HTR-8/SVneo (cell line): ENCODE measurements around the gene EFCAB7.

Source experiments
- DNase-seq: peaks from one replicate; pipeline ENCODE4 v3.0.0; 2011; ENCODE audit warnings: low spot score, mixed read lengths; ENCODE audit not compliant: insufficient read length
- FAIRE-seq: peaks from 2 replicates; lab custom pipeline; 2011; peaks lifted over from hg19 to GRCh38; lab: Jason Lieb, UNC

Gene EFCAB7, protein sequence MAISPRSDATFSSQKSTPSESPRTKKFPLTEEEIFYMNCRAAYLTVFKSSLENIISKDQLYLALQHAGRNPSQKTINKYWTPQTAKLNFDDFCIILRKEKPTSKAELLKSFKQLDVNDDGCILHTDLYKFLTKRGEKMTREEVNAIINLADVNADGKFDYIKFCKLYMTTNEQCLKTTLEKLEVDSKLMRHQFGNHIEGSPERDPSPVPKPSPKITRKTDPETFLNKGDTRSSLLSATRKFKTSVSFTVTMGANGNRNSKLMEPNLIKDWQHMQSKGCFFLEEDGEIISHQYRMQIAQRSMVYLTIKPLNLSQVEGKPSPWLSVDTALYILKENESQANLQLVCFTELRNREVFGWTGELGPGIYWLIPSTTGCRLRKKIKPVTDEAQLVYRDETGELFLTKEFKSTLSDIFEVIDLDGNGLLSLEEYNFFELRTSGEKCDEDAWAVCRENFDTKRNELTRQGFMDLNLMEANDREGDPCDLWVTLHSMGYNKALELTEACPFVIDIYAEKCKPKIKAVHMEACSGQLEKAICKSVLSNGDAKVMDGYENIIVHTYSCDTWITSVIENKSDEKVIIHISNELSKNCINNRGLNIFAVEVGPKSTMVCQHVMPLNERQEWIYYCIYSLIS

GRCh38 chr1:63522891-63523728 lies at the start of gene EFCAB7, which contains the start of gene ITGB3BP:
TSS of gene EFCAB7 (plus strand) at chr1:63523525. CDS start at chr1:63525573, 2,048 bp downstream.
TSS of gene ITGB3BP (minus strand) at chr1:63523225. CDS start at chr1:63523133, 92 bp downstream.
- no peak for FAIRE-seq
- DNase-seq, result peak; percentile 77

DNA sequence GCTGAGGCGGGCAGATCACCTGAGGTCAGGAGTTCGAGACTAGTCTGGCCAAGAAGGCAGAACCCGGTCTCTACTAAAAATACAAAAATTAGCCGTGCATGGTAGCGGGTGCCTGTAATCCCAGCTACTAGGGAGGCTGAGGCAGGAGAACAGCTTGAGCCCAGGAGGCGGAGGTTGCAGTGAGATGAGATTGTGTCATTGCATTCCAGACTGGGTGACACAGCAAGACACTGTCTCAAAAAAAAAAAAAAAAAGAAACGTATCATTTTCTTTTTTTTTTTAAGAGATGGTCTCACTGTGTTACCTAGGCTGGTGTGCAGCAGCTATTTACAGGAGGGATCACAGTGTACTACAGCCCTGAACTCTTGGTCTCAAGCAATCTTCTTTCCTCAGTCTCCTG lies 47.6 kb upstream of the EFCAB7 start:
- FAIRE-seq, result no peak

GRCh38 chr1:63480057-63480456 lies 43.3 kb upstream of the EFCAB7 start:
- no peak for FAIRE-seq
- DNase-seq, result no peak

More for the DNA sequence above, 47.6 kb upstream of the EFCAB7 start:
- no peak for DNase-seq

DNA sequence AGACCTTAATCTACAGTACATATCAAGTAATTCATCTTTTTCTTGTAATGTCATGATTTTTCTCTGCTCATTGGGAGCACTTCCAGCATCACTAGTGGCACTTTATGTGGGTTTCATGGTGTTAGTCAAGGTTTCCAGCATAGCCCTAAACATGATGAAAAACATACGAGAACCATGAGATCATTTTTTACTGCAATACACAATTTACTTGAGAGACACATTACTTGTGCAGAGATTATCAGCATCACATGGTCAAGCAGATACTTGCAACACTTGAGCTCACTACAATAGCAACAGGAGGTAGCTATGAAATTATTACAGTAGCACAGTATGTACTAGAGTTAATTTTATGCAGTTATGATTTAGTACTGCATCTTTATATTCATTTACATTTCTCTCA lies 36.7 kb upstream of the EFCAB7 start:
- DNase-seq (no peak), FAIRE-seq (no peak)

- DNase-seq (no peak), FAIRE-seq (no peak)
Observed at GRCh38 chr1:63487336-63488065, 35.8 kb upstream of the EFCAB7 start.

DNA sequence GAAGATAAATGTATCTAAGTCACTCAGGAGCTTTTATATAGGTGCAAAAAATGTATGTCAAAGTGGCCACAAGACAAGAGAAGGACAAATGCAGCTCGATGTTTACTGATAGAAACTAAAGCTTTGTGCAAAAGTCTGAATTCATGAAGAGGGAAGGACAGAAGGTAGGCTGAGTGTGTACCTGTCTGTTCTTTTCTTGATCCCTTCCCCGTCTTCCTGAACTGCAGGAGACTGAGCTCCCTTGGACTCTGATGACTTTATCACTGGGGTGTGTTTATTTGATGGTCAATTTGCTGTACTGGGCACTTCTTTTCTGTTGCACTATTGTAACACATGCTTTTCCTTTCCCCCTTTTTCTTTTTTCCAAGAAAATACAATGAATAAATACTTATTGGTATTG lies 25.7 kb upstream of the EFCAB7 start:
- FAIRE-seq, result no peak
- DNase-seq, result no peak

- FAIRE-seq (no peak), DNase-seq (no peak)
Observed at GRCh38 chr1:63498106-63498505, 25.2 kb upstream of the EFCAB7 start.

DNA sequence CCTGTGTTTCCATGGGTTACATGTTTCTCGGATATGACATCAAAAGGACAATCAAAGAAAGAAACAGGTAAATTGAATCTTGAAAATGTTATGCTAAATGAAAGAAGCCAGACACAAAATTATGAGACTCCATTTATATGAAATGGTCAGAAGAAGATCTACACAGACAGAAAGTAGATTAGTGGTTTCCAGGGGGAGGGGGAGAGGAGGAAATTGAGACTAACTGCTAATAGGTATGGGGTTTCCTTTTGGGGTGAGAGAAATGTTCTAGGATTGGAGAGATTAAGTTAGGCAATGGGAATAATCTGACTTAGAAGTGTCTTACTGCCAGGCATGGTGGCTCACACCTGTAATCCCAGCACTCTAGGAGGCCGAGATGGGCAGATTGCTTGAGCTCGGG lies 22.1 kb upstream of the EFCAB7 start:
- no peak for FAIRE-seq
- DNase-seq, result no peak

GRCh38 chr1:63506782-63507181 lies 16.5 kb upstream of the EFCAB7 start:
- FAIRE-seq, result no peak
- no peak for DNase-seq

DNA sequence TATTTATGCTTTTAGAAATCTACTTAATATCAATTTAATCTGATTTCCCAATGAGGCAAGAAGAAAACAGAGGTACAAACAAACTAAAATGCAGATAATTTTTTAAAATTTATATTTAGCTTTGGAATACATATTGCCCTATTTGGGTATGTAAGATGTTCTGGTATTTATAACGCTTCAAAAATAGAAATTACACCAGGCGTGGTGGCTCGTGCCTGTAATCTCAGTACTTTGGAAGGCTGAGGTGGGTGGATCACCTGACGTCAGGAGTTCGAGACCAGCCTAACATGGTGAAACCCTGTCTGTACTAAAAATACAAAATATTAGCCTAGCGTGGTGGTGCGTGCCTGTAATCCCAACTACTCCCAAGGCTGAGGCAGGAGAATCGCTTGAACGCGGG lies 13.6 kb upstream of the EFCAB7 start:
- DNase-seq (no peak), FAIRE-seq (no peak)

DNA sequence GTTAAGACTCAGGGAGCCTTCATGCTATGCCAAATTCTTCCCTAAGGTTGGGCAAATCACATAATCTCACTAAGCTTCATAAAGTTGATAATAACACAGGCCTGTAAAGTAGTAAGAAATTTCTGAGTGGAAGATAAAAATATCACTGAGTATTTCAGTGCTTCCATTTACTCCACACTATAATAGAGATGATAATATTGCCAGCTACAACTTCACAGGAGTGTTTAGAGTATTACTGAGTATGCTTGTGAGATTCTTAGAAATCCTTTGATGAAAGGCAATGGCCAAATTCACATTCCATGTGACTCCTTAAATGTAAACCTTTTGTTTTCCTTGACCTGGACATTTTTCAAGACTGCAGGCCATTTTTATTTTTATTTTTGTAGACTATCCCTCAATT lies 10.7 kb upstream of the EFCAB7 start:
- FAIRE-seq, result no peak

DNA sequence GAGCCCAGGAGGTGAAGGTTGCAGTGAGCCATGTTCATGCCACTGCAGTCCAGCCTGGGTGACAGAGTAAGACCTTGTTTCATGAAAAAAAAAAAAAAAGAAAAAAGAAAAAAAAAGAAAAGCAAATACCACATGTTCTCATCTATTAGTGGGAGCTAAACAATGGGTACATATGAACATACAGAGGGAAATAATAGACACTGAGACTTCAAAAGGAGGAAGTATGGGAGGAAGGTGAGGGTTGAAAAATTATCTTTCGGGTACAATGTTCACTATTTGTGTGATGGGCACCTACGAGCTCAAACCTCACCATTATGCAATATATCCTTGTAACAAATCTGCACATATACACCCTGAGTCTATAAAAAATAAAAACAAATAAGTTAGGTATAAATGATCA lies 6.7 kb upstream of the EFCAB7 start:
- DNase-seq, result no peak
- no peak for FAIRE-seq

More for the DNA sequence above, 10.7 kb upstream of the EFCAB7 start:
- no peak for DNase-seq

DNA sequence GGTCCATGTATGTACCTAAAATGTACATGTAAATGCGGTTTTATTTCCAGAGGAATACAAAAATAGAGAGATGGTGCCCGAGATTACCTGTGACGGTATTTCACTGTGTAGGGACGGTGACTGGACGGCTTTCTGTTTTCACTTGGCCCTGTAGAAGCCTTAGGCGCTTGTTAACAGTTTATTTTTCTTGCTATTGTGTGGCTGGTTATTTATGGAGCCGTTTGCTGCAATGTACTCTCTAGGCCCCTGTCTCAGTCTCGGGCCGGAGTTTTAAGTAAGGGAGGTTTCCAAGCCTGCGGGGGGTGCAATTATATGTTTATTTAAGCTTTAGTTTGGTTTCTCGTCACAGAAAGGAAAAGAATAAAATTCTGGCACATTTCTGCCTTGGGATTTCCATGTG lies 413 bp downstream of the EFCAB7 start:
- no peak for DNase-seq

DNA sequence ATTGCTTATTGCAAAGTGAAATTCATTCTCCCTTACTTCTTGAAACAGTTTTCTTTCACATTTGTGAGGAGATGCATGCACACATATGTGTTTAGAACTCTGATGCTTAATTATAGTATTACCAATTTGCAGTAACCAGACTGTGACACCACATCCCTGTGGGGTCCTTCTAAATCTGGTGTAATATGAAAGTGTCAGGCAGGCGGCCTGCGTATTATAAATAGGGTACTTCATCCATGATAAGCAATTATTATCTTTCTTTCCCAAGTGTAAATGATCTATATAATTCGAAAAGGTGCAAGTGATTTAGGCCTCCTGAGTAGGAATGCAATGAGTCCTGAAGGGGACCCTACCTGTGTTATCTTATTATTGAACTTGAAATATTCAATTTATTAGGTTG lies 876 bp downstream of the EFCAB7 start:
- FAIRE-seq (no peak), DNase-seq (no peak)

More for the DNA sequence above, 413 bp downstream of the EFCAB7 start:
- no peak for FAIRE-seq

- FAIRE-seq (no peak), DNase-seq (no peak)
Observed at GRCh38 chr1:63532727-63533126, 9.4 kb downstream of the EFCAB7 start.

DNA sequence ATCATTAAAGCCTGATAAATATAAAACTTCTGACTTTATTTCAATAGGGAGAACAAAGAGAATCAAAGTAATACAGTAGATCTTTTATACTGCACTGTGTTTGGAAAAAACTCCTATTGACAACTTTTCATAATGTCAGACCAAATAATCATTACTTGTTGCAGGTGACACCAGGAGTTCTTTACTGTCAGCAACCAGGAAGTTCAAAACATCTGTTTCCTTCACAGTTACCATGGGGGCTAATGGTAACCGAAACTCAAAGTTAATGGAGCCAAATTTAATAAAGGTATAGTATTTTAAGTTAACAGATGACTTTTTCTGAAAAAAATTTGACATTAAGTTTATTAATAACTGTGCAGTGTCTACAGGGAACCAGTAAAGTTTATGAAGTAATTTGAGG lies 10.6 kb downstream of the EFCAB7 start:
- FAIRE-seq (no peak), DNase-seq (no peak)

DNA sequence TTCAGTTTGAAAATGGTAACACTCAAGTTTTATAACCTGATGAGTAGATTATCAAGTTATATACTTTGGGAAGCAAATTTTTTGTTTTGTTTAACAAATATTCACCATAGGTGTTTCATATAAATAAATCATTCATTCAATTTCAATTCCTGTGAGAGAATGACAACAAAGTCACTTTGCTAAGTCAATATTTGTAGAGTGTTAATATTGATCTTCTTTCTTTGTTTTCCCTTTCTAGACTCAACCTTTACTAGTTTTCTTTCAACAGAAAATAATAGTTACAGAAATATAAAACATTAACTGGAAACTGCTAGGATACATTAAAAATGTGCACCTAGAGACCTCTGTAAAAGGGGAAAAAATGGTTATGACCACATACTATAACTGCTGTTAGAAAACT lies 11.1 kb downstream of the EFCAB7 start:
- no peak for FAIRE-seq
- no peak for DNase-seq

DNA sequence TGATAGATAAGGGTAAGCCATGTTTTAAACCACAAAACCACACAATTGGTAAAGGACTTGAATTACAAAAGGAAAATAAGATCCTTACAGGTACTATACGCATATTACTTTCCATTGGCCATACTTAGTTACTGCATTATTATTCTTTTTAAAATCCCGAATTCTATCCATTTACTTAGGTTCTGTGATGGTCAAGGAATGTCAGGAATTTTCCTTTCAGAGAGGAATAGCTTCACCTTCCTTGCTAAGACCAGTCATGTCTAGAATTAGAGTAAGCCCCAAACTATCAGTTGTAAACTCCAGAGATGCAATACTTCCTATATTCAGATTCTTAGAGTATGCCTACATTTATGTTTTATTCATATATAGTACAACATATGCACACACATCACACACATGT lies 13.7 kb downstream of the EFCAB7 start:
- FAIRE-seq, result no peak
- no peak for DNase-seq

GRCh38 chr1:63537940-63538339 lies 14.6 kb downstream of the EFCAB7 start:
- DNase-seq (no peak), FAIRE-seq (no peak)

GRCh38 chr1:63545780-63546179 lies 22.5 kb downstream of the EFCAB7 start:
- no peak for FAIRE-seq

More at GRCh38 chr1:63545780-63546179, 22.5 kb downstream of the EFCAB7 start:
- DNase-seq, result no peak
